Lower lobe of right lung (tissue), 2 donors: ENCODE data around the gene ABCC6. TPM values are rescaled to one million over a fixed set of nuclear protein-coding genes. Genes with fewer than 3 reads are reported as not detected.
"Not testable (repeated sequence)": the region's sequence is repeated elsewhere in the genome, so short reads cannot be mapped to it uniquely, and the experiment has no call there.

ENCODE experiments used
- ATAC-seq, 2 donors: fragments of 200-7000 bp; cut with Tn5 transposase; one replicate each; pipeline ENCODE4 v1.9.1; 2020 to 2022; ENCODE audit warnings: mild to moderate bottlenecking in 2 of 2, moderate library complexity in 2 of 2
- DNase-seq: peaks from one replicate; pipeline ENCODE4 v3.0.0-alpha.2; 2020
- H3K27ac ChIP-seq: fragments of 200-600 bp; one replicate; pipeline ENCODE4 v1.8.0; 2022
- H3K27me3 ChIP-seq: fragments of 200-600 bp; one replicate; pipeline ENCODE4 v1.8.0; 2022; ENCODE audit warnings: low read depth
- H3K36me3 ChIP-seq: fragments of 200-600 bp; one replicate; pipeline ENCODE4 v1.8.0; 2022; ENCODE audit warnings: mild to moderate bottlenecking
- H3K4me1 ChIP-seq: fragments of 200-600 bp; one replicate; pipeline ENCODE4 v1.8.0; 2022
- H3K4me3 ChIP-seq: fragments of 200-600 bp; one replicate; pipeline ENCODE4 v1.8.0; 2022; ENCODE audit warnings: mild to moderate bottlenecking
- H3K9me3 ChIP-seq: fragments of 200-600 bp; one replicate; pipeline ENCODE4 v1.8.0; 2022
- intact Hi-C: fragments of 100-400 bp; cut with DNase I; formaldehyde crosslinking; loops from one replicate; pipeline ENCODE4 v1.11.0; 2022
- total RNA-seq: library from RNA; stranded (reverse); fragmentation: NEBNext Ultra II Directional; extraction: Animal tissue kit (Norgen Biotek cat#: 25700); gene quantifications from one replicate; pipeline ENCODE4 v1.2.1, GENCODE V29; 2021
- TF ChIP-seq, protein P1 (sequence below): fragments of 200-600 bp; IDR thresholded peaks from one replicate; pipeline ENCODE4 v1.8.0; 2022; ENCODE audit warnings: antibody characterized with exemption, mild to moderate bottlenecking
- donor health status: DM: no; HTN: yes; CAD: no; lungs with severe emphysema.

ABCC6 gene
- total RNA-seq, 1 donor from 2014 or later = 40.5 TPM

DNA sequence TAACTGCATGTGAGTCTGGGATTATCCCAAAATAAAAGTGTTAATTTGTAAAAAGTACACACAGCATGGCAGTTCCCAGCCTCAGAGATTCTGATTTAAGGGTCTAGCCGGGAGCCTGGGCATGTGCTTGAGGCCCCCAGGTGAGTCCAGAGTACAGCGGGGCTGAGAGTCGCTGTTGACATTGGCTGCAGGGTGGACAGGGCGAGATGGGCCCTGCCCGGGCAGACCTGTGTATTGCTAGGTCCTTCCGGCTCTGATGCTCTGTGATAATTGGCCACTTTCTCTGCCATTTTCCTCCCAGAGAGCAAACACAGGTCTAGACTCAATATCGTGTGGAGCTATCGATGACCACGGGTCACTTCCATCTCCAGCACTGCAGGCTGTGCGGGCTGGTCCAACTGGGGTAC is 73.6 kb downstream of the ABCC6 start:
- DNase-seq = no peak
- no peak for ATAC-seq
- intact Hi-C loops = no loop called here
- Histone ChIP-seq H3K27ac (no peak overlapping the region), H3K27me3 (no peaks in the 10 kb centered on the region), H3K4me3 (no peak overlapping the region), H3K4me1 (peaks cover 8% of the 10 kb centered on the region), H3K36me3 (peaks cover 16% of the 10 kb centered on the region), H3K9me3 (no peaks in the 10 kb centered on the region)
- TF ChIP-seq, protein P1, sequence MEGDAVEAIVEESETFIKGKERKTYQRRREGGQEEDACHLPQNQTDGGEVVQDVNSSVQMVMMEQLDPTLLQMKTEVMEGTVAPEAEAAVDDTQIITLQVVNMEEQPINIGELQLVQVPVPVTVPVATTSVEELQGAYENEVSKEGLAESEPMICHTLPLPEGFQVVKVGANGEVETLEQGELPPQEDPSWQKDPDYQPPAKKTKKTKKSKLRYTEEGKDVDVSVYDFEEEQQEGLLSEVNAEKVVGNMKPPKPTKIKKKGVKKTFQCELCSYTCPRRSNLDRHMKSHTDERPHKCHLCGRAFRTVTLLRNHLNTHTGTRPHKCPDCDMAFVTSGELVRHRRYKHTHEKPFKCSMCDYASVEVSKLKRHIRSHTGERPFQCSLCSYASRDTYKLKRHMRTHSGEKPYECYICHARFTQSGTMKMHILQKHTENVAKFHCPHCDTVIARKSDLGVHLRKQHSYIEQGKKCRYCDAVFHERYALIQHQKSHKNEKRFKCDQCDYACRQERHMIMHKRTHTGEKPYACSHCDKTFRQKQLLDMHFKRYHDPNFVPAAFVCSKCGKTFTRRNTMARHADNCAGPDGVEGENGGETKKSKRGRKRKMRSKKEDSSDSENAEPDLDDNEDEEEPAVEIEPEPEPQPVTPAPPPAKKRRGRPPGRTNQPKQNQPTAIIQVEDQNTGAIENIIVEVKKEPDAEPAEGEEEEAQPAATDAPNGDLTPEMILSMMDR = no peak

DNA sequence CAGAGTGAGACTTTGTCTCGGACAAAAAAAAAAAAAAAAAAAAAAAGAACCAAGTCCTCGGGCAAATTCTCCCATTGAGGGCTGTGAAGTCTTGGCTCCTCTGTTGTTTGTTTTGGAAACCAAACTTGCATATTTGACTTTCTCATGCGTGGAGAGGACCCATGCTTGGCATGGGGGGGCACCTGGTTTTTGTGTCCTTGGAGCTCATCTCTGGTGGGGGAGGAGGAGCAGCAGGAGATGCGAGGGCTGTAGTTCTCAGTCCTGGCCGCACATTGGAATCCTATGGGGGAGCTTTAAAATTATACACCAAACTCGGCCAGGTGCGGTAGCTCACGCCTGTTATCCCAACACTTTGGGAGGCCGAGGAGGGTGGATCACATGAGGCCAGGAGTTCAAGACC is 74.5 kb downstream of the ABCC6 start:
- intact Hi-C loops = no loop called here
- no peak for ATAC-seq
- no peak overlapping the region for H3K27ac ChIP-seq

DNA sequence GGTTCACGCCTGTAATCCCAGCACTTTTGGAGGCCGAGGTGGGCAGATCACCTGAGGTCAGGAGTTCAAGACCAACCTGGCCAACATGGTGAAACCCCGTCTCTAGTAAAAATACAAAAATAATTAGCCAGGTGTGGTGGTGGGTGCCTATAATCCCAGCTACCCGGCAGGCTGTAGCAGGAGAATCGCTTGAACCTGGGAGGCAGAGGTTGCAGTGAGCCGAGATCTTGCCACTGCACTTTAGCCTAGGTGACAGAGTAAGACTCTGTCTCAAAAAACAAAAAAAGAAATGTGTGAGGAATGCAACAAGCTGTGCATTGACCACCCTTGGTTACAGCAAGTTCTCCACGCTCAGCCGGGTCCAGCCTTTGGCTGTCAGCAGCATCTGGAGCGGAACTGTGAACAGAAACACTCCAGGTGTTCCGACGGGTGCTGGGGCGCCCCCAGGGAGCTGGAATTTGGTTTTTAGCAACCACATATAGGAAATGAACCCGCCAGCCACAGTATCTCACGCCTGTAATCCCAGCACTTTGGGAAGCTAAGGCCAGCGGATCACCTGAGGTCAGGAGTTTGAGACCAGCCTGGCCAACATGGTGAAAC is 75.2 kb downstream of the ABCC6 start:
- H3K4me1 ChIP-seq, H3K27me3 ChIP-seq: not testable (repeated sequence)

More for the DNA sequence above, 74.5 kb downstream of the ABCC6 start:
- H3K9me3 ChIP-seq = no peaks in the 10 kb centered on the region
- H3K4me1 ChIP-seq = peaks cover 8% of the 10 kb centered on the region
- TF ChIP-seq, protein P1 = no peak
- H3K4me3 ChIP-seq = no peak overlapping the region
- peaks cover 17% of the 10 kb centered on the region for H3K36me3 ChIP-seq
- no peaks in the 10 kb centered on the region for H3K27me3 ChIP-seq
- no peak for DNase-seq

DNA sequence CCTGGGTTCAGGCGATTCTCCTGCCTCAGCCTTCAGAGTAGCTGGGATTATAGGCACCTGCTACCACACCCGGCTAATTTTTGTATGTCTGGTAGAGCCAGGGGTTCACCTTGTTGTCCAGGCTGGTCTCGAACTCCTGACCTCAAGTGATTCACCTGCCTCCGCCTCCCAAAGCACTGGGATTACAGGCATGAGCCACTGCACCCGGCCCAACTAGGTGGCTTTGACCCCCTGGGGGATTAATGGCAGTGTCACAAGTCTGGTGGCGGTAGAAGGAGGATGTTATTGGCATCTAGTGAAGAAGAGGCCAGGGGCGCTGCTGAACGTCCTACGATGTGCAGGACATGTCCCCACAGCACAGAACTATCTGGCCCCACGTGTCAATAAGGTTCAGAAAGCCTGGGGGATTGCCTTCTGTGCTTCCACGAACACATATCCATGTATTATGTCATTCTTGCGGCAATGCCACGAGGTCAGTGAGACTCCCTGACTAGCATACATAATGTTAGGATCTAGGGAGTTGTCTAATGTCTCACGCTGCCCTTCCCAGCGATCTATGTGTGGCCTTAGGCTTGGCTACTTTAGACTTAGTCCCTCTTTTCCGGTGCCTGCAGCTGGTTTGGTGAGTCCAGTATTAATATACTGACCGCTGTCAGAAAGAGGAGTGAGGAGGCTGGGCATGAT is 75.8 kb downstream of the ABCC6 start:
- peaks cover 8% of the 10 kb centered on the region for H3K4me1 ChIP-seq
- no peaks in the 10 kb centered on the region for H3K27me3 ChIP-seq
- ATAC-seq (no peak), DNase-seq (no peak)
- intact Hi-C loops = no loop called here
- H3K9me3 ChIP-seq = no peaks in the 10 kb centered on the region
- H3K36me3 ChIP-seq = peaks cover 28% of the 10 kb centered on the region
- no peak overlapping the region for H3K27ac ChIP-seq
- TF ChIP-seq, protein P1 = no peak
- H3K4me3 ChIP-seq = no peak overlapping the region

More for the DNA sequence above, 75.2 kb downstream of the ABCC6 start:
- H3K4me3 ChIP-seq, H3K9me3 ChIP-seq, DNase-seq, H3K27ac ChIP-seq, intact Hi-C loops, ATAC-seq: not testable (repeated sequence)
- H3K36me3 ChIP-seq = peaks cover 21% of the 10 kb centered on the region

DNA sequence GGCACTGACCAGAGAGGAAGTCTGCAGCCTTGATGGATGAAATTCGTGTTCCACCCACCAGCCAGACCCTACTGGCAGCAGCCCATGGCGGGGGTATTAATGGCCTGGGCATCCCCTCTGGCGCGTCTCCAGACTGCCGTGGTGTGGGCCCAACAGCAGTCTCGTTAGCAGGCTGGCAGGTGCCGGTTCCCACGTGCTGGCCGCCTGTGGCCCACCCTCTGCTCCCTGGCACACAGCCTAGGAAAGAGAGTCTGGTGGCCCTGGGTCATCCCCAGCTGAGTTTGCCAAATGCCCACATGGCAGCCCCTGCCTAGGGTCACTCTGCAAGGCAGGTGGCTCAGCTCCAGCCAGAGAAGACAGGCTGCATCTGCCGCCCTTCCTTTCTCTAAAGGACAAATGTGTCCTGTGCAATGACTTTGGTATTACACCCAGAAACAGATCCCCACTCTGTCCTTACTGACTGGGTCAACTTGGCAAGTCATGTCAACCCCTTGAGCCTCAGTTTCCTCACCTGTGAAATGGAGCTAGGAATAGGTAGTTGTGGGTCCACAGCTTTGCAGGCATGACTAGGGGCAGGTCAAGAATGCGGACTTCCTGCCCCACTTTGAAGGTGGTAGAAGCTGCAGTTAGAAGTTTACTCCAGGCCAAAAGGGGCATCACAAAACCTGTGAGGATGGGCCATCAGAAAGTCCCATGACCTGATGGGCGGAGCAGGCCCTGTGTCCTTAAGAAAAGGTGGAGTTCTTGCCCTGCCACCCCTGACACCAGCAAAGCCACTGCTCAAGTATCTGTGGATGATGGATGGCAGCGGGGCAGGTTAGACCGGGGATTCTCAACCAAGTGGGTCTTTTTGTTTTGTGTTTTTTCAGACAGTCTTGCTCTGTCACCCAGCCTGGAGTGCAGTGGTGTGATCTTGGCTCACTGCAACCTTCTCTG is 76.6 kb downstream of the ABCC6 start:
- TF ChIP-seq, protein P1 = no peak
- intact Hi-C loops = no loop called here
- no peak for ATAC-seq
- no peaks in the 10 kb centered on the region for H3K9me3 ChIP-seq
- no peaks in the 10 kb centered on the region for H3K27me3 ChIP-seq
- no peak overlapping the region for H3K27ac ChIP-seq
- no peak overlapping the region for H3K4me3 ChIP-seq
- DNase-seq = no peak
- peaks cover 36% of the 10 kb centered on the region for H3K36me3 ChIP-seq
- peaks cover 8% of the 10 kb centered on the region for H3K4me1 ChIP-seq
